Epithelial cell of esophagus (primary cell): ENCODE results near the gene SHANK3.

Experiments
- DNase-seq: peaks from one replicate; pipeline ENCODE4 v3.0.0; 2010; ENCODE audit warnings: low read depth
- H3K4me3 ChIP-seq: 2 replicates; pipeline ENCODE4 v1.5.1; 2011; ENCODE audit warnings: mild to moderate bottlenecking, low read length, control low read depth
- TF ChIP-seq, protein P1 (sequence below): IDR thresholded peaks from 2 replicates; pipeline ENCODE4 v1.5.1; 2011; ENCODE audit warnings: low read depth, mild to moderate bottlenecking, low read length, control low read depth, inconsistent platforms; ENCODE audit not compliant: insufficient read depth; ENCODE audit errors: missing control alignments

The SHANK3 gene

GRCh38 chr22:50713008-50713385, 40.4 kb downstream of the SHANK3 start:
- TF ChIP-seq, protein P1, sequence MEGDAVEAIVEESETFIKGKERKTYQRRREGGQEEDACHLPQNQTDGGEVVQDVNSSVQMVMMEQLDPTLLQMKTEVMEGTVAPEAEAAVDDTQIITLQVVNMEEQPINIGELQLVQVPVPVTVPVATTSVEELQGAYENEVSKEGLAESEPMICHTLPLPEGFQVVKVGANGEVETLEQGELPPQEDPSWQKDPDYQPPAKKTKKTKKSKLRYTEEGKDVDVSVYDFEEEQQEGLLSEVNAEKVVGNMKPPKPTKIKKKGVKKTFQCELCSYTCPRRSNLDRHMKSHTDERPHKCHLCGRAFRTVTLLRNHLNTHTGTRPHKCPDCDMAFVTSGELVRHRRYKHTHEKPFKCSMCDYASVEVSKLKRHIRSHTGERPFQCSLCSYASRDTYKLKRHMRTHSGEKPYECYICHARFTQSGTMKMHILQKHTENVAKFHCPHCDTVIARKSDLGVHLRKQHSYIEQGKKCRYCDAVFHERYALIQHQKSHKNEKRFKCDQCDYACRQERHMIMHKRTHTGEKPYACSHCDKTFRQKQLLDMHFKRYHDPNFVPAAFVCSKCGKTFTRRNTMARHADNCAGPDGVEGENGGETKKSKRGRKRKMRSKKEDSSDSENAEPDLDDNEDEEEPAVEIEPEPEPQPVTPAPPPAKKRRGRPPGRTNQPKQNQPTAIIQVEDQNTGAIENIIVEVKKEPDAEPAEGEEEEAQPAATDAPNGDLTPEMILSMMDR = no peak
- no peak overlapping the region for H3K4me3 ChIP-seq
- no peak for DNase-seq

DNA sequence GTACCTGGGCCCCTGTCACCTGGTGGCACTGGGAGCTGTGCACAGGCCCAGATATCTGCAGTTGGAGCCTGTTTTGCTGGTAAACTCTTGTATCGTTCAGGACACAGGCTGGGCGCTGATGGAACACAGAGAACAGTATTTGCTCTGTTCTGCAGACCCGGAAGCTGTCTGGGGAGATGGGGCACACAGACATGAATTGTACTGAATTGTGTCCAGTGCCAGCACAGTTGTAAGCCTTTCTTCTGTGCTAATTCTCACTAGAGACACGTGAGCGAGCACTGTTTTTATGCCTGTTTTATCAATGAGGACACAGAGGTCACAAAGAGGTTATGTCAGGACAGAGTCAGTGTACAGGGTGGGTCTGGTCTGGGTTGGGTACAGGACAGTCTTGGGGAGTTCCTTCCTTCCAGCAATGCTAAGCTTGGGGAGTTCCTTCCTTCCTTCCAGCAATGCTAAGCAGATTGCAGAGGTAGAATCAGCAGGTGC, 41.0 kb downstream of the SHANK3 start:
- DNase-seq = no peak
- no peak overlapping the region for H3K4me3 ChIP-seq
- TF ChIP-seq, protein P1 = no peak

- TF ChIP-seq, protein P1 = no peak
- no peak for DNase-seq
- no peak overlapping the region for H3K4me3 ChIP-seq
Observed at GRCh38 chr22:50714150-50714549, 41.5 kb downstream of the SHANK3 start.

GRCh38 chr22:50714631-50715179, 42.1 kb downstream of the SHANK3 start:
- H3K4me3 ChIP-seq = no peak overlapping the region
- TF ChIP-seq, protein P1 = no peak
- no peak for DNase-seq

- H3K4me3 ChIP-seq = no peak overlapping the region
- TF ChIP-seq, protein P1 = no peak
- no peak for DNase-seq
Observed at GRCh38 chr22:50715250-50715649, 42.6 kb downstream of the SHANK3 start.

- DNase-seq = no peak
- TF ChIP-seq, protein P1 = no peak
- no peak overlapping the region for H3K4me3 ChIP-seq
Observed at GRCh38 chr22:50715776-50716175, 43.2 kb downstream of the SHANK3 start.
